Measurements from ENCODE around the gene TPM1.

TPM1 gene

DNA sequence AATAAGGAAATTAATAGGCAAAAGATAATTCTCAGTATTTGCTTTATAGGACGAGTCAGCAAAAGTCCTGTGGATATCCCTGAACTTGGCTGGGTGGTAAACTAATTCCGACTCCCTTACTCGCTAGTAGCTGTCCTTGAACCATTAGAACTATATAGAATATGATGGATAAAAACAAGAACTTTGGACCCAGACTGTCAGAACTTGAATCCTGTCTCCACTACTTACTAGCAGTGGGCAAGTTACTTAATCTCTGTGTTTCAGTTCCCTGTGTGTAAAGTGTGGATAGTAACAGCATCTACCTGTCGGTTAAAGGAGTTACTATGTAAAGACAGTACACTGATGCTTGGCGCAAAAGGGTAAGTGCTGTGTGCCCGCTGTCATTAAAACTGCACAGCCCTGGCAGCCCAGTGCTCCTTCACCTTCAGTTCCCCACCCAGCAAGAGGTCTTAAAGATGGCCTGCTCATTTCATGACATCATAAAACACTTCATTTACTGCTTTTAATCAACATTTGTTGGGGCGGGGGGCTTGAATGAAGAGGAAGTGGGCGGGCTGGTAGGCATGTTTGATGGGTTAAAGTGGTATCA, 7.3 kb downstream of the TPM1 start:
- FAIRE-seq: no peak
- DNase-seq (ENCODE audit: insufficient read length, low spot score): no peak
- TF ChIP-seq POLR2A (IDR thresholded peaks at IDR 0.05; ENCODE audit: low read depth, low read length): no peak

DNA sequence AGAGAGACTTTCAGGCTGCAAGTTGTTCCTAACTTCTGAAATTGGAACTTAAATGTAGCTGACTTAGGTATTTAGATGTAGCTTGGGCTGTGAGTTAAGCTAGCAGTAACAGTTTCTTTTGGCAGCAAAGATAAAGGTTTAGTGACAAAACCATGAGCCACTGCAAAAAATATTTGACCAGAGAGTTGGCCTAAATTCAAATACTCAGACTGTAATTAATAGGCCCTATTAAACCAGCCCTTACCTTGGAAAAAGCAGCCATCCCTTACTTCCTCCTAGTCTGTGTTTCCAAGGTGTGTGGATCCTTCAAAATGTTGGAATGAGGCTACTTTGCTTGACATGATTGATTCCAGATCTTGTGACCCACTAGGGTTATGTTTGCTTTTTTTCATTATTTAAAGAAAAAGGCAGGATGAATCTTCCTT, 8.2 kb downstream of the TPM1 start:
- DNase-seq (ENCODE audit: insufficient read length, low spot score) (no peak), FAIRE-seq (no peak)
- no peak for TF ChIP-seq POLR2A (IDR thresholded peaks at IDR 0.05; ENCODE audit: low read depth, low read length)

DNA sequence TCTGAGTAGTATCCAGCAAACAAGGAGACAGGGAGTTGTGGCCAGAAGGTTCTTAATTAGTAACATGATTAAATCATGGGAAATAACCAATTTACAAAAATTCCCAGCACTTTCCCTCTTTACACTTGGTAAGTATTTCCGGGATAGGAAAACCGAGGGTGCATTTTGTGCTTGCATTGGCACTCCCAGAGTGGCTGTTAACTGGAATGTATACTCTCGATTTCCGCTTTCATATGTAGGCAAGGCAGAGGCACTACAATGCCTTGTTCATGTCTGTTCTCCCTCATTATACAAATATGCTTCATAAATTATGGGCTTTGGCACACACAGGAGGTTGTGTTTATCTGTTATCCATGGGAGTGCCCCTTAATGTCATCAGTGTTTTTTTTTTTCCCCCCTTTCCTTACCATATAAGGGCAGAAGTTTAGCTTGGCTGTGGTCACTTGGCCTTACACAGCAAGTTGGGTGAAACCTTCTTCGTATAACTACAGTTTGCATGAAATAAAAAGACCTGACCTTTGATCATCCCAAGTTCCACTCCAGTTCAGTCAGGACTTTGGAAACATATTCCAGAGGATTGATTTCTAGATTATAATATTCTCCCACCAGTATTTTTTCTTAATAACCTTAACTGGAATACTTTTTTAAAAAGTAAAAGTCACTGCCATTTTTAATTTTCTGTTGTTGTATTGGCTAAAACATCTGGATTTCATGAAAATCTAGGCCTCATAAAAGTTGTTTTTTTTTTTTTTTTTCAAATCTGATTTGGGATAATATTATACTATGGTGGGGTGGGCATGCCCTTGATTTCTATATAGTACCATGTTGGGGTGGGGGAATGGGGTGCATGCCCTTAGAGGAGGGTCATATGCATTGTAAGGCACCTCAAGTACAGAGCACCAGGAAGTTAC, 8.9 kb downstream of the TPM1 start:
- DNase-seq (ENCODE audit: insufficient read length, low spot score): no peak
- FAIRE-seq: no peak
- no peak for TF ChIP-seq POLR2A (IDR thresholded peaks at IDR 0.05; ENCODE audit: low read depth, low read length)

DNA sequence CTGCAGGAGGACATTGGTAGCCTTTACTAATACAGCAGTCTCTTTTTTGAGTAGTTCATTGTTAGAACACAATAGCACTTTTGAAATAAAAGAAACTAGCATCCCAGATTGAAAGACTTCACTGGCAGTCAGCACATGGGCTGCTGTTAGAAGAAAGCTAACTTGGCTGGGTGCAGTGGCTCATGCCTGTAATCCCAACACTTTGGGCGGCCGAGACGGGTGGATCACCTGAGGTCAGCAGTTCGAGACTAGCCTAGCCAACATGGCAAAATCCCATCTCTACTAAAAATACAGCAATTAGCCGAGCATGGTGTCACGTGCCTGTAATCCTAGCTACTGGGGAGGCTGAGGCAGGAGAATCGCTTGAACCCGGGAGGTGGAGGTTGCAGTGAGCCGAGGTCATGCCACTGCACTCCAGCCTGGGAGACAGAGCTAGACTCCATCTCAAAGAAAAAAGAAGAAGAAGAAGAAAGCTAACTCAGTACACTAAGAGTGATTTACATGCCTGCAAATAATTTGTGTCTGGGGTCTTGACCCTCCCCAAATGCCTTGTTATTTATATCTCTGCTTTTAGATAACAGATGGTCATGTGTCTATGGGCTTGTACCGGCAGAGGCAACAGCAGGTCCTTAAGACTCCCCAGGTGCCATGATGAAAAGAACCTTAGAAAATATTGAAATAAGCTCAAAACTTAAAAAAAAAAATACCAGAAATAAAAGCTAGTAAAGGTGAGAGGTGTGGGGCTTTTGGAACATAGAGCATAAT, 9.7 kb downstream of the TPM1 start:
- TF ChIP-seq POLR2A (IDR thresholded peaks at IDR 0.05; ENCODE audit: low read depth, low read length): no peak
- no peak for FAIRE-seq
- no peak for DNase-seq (ENCODE audit: insufficient read length, low spot score)

DNA sequence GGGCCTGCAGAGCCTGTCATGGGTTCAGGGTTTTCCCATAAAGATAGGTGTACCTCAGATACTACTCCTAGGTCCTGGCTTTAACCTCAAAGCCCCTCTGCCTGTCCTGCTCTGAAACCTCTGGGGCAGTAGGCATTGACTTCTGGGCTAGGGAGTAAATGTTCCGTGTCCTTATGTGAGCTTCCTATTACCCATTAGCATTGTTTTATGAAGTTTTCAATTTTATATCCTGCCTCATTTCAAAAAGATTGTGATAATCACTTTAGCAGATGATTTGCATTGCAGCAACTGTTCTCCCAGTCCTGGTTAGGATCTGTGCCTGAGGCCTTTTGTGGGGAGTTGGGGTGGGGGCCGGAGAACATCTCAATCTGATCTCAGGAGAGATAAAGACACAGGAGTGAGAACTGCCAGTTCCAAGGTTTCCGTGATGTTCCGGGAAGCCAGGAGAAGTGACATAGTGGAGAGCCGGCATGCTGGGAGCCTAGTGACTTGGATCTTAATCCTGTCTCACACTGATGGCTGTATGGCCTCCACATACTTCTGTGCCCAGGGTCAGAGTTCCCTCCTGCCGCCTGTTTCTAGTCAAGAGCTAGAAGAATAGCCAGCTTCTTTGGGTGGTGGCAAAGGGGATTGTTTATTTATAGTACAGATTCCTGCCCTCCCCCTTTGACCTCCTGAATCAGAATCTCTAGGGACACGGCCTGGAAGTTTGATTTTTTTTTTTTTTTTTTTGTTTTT, 10.6 kb downstream of the TPM1 start:
- no peak for TF ChIP-seq POLR2A (IDR thresholded peaks at IDR 0.05; ENCODE audit: low read depth, low read length)
- no peak for FAIRE-seq
- no peak for DNase-seq (ENCODE audit: insufficient read length, low spot score)

DNA sequence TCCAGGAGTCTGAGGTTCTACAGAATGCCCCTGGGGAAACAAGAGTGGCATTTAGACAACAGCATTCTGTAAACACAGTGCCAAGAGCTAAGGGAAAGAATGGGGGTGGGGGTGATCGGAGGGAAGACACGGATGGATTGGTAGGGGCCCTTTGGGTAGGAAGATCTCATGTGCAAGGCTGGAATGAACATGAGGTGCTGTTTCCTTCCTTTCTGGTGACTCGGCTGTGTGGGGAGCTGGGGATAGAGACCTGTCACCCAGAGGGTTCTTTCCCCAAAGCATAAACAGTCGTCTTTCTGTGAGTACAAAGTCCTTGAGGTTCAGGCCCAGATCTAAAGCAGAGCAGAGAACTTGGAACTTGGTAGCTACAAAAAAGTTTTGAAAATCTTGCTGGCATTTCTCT, 11.7 kb downstream of the TPM1 start:
- FAIRE-seq: no peak
- no peak for TF ChIP-seq POLR2A (IDR thresholded peaks at IDR 0.05; ENCODE audit: low read depth, low read length)
- no peak for DNase-seq (ENCODE audit: insufficient read length, low spot score)

DNA sequence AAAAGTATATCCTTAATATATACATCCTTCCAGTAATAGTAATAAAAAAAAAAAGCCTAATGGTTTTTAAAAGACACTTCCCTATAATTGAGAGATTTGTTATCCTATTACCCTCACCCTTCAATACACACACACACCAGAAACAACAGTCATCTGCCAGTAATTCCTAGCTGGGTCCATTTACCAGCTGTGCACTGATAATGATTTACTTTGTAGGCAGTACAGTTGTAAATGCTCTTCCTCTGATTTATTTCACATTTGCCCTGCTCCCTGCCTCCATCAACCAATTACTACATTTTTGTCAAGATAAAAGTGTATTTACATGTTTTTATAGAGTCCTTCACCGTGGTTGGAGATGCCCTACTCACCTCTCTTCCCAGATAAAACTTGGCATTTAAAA, 12.4 kb downstream of the TPM1 start:
- no peak for TF ChIP-seq POLR2A (IDR thresholded peaks at IDR 0.05; ENCODE audit: low read depth, low read length)
- no peak for DNase-seq (ENCODE audit: insufficient read length, low spot score)
- no peak for FAIRE-seq

DNA sequence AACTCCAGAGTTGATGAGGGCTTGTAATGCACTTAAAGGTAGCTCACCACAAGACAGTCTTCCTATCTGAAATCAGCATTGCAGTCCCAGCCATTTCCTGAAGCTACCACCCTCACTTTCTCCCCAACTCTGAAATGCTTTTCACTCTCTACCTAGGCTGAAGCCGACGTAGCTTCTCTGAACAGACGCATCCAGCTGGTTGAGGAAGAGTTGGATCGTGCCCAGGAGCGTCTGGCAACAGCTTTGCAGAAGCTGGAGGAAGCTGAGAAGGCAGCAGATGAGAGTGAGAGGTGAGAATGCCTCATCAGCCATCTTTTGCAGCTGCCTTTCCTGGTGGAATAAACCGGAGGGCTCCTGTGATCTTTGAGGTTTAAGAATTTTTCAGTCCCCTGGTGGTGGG, 14.3 kb downstream of the TPM1 start:
- DNase-seq (ENCODE audit: insufficient read length, low spot score) (no peak), FAIRE-seq (no peak)
- TF ChIP-seq POLR2A (IDR thresholded peaks at IDR 0.05; ENCODE audit: low read depth, low read length): no peak

DNA sequence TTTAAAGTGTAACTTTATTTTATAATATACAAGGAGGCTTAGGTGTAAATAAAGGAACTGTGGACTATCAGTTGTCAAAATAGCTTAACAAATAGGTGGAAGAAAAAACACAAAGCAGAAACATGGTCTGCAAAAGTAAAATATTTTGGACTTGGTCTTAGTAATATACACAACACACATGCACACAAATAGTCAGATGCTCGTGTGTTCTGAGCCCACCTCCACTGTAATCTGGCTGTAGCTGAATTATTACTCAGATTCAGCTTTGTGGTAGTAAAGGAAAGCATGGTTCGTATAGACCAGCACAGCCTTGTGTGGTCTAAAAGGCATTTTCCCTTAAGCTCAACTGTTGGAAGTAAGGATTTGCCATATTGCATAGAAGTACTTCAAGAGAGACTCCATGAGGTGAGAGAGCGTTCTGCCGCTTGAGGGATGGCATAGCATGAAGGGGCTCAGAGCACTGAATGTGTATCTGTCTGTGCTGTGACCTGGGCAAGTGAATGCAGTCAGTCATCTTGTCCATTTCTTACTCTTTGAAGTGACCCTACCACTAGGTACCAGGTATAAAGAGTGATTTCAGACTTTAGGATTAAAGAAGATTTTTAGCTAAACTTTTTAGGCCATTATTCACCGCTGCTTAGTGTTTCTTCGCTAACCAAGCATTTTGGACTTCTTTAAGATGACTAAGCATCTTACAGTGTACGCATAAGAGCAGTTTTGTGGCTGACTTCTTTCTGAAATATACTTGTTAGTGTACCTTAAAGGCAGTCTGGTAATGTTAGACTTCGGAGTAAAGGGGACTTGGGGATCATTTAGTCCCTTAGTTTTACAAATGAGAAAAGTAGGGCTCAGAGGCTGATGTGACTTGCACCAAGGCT, 15.2 kb downstream of the TPM1 start:
- DNase-seq (ENCODE audit: insufficient read length, low spot score) (no peak), FAIRE-seq (no peak)
- no peak for TF ChIP-seq POLR2A (IDR thresholded peaks at IDR 0.05; ENCODE audit: low read depth, low read length)

DNA sequence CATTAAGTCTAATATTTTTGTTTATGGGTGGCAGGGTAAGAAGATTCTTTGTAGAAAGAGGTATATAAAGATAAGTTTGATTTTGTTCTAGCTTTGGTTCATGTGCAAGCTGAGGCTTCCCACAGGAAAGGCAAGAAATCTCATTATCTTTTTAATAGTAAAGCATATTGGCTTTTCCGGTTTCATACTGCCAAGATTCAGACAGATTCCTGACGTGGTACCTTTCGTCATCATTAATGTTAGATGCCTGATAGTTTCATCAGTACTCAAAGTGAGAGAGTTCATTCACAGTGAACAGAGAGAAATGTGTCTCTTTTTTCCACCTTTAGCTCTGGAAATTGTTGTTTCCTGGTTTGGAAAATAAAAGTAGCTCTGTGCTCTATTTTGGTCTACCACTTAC, 16.5 kb downstream of the TPM1 start:
- no peak for TF ChIP-seq POLR2A (IDR thresholded peaks at IDR 0.05; ENCODE audit: low read depth, low read length)
- no peak for FAIRE-seq
- DNase-seq (ENCODE audit: insufficient read length, low spot score): no peak

DNA sequence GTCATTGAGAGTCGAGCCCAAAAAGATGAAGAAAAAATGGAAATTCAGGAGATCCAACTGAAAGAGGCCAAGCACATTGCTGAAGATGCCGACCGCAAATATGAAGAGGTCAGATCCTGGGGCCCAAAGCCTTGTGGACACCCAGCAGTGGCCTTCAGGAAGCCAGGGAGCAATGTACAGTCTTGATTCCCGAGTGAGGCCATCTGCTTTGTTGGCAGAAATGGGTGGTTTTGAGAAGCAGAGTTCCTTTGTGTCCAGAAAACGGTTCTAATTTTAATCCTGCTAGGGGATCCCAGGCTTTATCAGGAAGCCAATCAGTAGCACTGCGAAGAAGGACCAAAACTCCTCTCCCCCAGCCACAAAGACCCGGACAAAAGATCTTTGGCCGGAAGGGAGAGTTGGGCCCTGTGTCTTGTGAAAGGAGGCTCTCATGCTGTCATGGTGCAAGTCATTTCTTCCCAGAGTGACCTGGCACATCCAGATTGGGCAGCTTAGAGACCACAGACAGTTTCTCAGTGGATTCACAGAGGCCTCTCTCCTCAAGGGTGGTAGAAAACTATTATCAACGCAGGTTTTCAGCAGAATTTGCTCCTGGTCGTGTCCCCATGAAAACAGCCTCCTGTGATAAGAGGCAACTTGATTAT, 17.1 kb downstream of the TPM1 start:
- FAIRE-seq (no peak), DNase-seq (ENCODE audit: insufficient read length, low spot score) (no peak)
- TF ChIP-seq POLR2A (IDR thresholded peaks at IDR 0.05; ENCODE audit: low read depth, low read length): no peak

DNA sequence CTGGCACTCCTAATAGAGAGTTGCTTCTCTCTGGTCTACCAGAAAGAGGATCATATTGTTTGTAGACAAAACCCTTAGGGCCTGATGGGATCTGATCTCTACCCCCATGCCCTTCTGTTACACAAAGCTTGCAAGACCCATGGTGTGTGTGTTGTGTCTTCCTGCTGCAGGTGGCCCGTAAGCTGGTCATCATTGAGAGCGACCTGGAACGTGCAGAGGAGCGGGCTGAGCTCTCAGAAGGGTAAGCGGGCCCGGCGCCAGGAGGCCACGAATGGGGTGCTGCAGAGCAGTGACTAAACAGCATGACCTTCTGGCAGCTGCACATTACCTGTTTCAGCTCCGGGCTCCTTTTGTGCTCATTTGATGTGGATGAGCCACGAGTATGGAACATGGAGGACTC, 18.2 kb downstream of the TPM1 start:
- FAIRE-seq (no peak), DNase-seq (ENCODE audit: insufficient read length, low spot score) (no peak)
- TF ChIP-seq POLR2A (IDR thresholded peaks at IDR 0.05; ENCODE audit: low read depth, low read length): no peak
